ENCODE measurements around the gene SUMO3. TPM values are rescaled to one million over a fixed set of nuclear protein-coding genes. Genes with fewer than 3 reads are reported as not detected.

SUMO3 gene
- total RNA-seq, 1 experiment from 2014 or later, result 82.9 TPM

- Histone ChIP-seq H4K8ac (replicated peaks; ENCODE audit: insufficient read length, low read depth, low read length) (no peak overlapping the region), H3K14ac (ENCODE audit: insufficient read depth, low read length) (no peak overlapping the region), H3K4me1 (ENCODE audit: insufficient read depth, low read length) (no peaks in the 10 kb centered on the region), H2BK120ac (ENCODE audit: low read depth, low read length, poor library complexity, severe bottlenecking) (no peak overlapping the region), H3K18ac (ENCODE audit: insufficient read length, low read depth, low read length) (no peak overlapping the region), H2BK5ac (ENCODE audit: insufficient read length, low read length) (no peak overlapping the region), H2BK20ac (ENCODE audit: low read depth, low read length, poor library complexity, severe bottlenecking) (no peak overlapping the region), H3K79me2 (ENCODE audit: insufficient read depth, low read length) (peaks cover 15% of the 10 kb centered on the region; the same call in 1 of the 2 replicates), H3K4ac (ENCODE audit: low read depth, low read length) (no peak overlapping the region), H3K9ac (ENCODE audit: extremely low read depth, insufficient read length, low read length) (no peak overlapping the region), H3K27ac (ENCODE audit: insufficient read length, low read depth, low read length) (no peak overlapping the region), H3K79me1 (ENCODE audit: insufficient read depth, low read depth, low read length, poor library complexity, severe bottlenecking) (peaks cover 8% of the 10 kb centered on the region), H2BK12ac (ENCODE audit: insufficient read length, low read depth, low read length) (no peak overlapping the region), H4K91ac (ENCODE audit: insufficient read length, low read depth, low read length) (no peak overlapping the region), H3K23ac (ENCODE audit: insufficient read length, low read depth, low read length) (no peak overlapping the region), H2BK15ac (ENCODE audit: low read depth, low read length) (no peak overlapping the region), H3K56ac (ENCODE audit: insufficient read length, low read depth, low read length) (no peak overlapping the region), H3K23me2 (ENCODE audit: insufficient read length, low read depth, low read length, poor library complexity, severe bottlenecking) (no peaks in the 10 kb centered on the region), H3K4me2 (ENCODE audit: insufficient read depth, insufficient read length, low read length) (no peak overlapping the region), H3T11ph (ENCODE audit: low read length) (no peak overlapping the region), H3K27me3 (ENCODE audit: insufficient read depth, low read length) (no peaks in the 10 kb centered on the region), H4K20me1 (ENCODE audit: control insufficient read depth, insufficient read depth, insufficient read length) (no peaks in the 10 kb centered on the region), H2AK5ac (ENCODE audit: insufficient read length, low read length) (no peak overlapping the region), H2AFZ (ENCODE audit: low read length) (no peak overlapping the region), H4K5ac (ENCODE audit: insufficient read length, low read depth, low read length) (no peak overlapping the region), H3K9me3 (ENCODE audit: control insufficient read depth, low read depth, low read length) (no peaks in the 10 kb centered on the region)
- Mint-ChIP-seq H3K4me1 (no peaks in the 10 kb centered on the region), H3K36me3 (ENCODE audit: insufficient read depth in 1 of 3, low read depth in 3 of 3) (peaks cover 30 to 58% (median 32%) of the 10 kb centered on the region in 3 experiments; a peak in 6 of 7 replicates), H3K27me3 (ENCODE audit: low read depth) (no peaks in the 10 kb centered on the region), H3K9me3 (no peaks in the 10 kb centered on the region; a peak in 1 of 5 replicates), H3K27ac (no peak overlapping the region), H3K4me3 (no peak overlapping the region)
- no CpG with 5 or more reads among the region's 6 CpGs for WGBS (ENCODE audit: extremely low coverage, insufficient read length, low lambda C conversion rate)
- TF ChIP-seq, protein P1, sequence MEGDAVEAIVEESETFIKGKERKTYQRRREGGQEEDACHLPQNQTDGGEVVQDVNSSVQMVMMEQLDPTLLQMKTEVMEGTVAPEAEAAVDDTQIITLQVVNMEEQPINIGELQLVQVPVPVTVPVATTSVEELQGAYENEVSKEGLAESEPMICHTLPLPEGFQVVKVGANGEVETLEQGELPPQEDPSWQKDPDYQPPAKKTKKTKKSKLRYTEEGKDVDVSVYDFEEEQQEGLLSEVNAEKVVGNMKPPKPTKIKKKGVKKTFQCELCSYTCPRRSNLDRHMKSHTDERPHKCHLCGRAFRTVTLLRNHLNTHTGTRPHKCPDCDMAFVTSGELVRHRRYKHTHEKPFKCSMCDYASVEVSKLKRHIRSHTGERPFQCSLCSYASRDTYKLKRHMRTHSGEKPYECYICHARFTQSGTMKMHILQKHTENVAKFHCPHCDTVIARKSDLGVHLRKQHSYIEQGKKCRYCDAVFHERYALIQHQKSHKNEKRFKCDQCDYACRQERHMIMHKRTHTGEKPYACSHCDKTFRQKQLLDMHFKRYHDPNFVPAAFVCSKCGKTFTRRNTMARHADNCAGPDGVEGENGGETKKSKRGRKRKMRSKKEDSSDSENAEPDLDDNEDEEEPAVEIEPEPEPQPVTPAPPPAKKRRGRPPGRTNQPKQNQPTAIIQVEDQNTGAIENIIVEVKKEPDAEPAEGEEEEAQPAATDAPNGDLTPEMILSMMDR (conservative IDR thresholded peaks at IDR 0.05), result no peak
- DNase-seq, result no peak
These were observed 33.1 kb downstream of the SUMO3 start for GRCh38 chr21:44784810-44785209.
